Stimulated activated CD4-positive, alpha-beta T cell treated with anti-CD3 and anti-CD28 coated beads, Interleukin-15, amount 100 ng/mL, for 24 hours (primary cell): ENCODE data around the gene TIA1.
"Not testable (repeated sequence)": the region's sequence is repeated elsewhere in the genome, so short reads cannot be mapped to it uniquely, and the experiment has no call there.

Source experiments
- DNase-seq: peaks from one replicate; pipeline ENCODE4 v3.0.0-alpha.2; 2020

The TIA1 gene

GRCh38 chr2:70214953-70215549 is 33.4 kb downstream of the TIA1 start:
- no peak for DNase-seq

DNA sequence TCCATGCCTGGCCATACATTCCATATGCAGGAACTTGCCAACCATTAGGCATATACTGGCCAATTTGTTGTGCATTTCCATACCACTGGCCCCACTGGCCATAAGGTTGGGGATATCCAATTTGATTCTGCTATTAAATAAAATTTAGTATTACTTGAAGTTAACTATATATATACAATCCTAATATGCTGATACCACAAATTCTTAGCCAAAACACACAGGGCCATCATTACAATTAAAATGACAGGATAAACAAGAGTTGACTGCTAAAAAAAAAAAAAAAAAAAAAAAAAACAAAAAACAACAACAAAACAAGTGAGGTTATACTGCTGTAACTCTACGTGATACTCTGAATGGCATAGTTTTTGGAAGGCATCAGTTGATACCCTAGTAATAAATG is 34.1 kb downstream of the TIA1 start:
- no peak for DNase-seq

DNA sequence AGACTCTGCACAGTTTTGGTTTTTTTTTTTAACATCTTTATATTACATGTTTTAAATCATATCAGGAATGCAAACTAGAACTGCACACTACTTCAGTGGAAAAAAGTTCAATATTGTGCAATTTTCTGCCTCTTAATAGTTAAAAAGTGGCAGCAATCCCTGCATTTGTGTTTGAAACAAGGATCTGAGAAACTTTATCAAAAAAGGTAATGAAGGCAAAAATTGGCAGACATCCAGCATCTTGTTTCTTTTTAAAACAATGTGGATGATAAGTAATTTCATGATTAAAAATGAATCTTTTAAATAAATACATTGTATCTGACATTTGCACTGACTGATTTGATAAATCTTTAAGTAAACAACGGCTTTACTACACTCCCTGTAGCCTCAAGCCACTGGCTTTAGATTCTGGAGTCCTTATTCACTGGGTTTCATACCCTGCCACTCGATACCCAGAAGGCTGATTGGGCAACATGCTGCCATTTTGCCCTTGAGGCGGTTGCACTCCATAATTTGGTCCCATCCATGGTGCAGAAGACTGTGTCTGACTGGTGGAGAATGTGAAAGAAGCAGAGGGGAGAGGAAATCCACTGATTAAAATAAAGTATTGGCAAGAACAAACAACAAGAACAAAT is 36.0 kb downstream of the TIA1 start:
- DNase-seq, result no peak

DNA sequence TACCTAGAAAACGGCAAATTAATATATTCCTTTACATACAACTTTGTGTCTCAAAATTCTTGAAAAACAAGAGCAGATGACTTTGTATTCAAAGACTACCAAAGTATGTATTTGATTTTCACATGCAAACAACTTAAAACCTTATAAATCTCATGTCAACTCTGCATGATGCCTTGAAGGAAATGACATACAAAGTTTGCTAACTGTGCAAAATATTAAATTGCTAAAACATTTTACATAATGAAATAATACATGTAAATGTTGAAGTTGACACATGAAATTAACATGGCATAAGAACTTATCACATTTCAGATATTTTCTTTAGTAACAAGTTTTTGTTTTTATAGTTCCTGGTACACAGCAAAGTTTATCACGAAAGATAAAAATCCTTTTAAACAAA is 36.8 kb downstream of the TIA1 start:
- no peak for DNase-seq

GRCh38 chr2:70204452-70204851 is 44.0 kb downstream of the TIA1 start:
- DNase-seq, result no peak

- no peak for DNase-seq
Measured at GRCh38 chr2:70203086-70203485, 45.3 kb downstream of the TIA1 start.

GRCh38 chr2:70202236-70202806 is 46.1 kb downstream of the TIA1 start:
- no peak for DNase-seq

DNA sequence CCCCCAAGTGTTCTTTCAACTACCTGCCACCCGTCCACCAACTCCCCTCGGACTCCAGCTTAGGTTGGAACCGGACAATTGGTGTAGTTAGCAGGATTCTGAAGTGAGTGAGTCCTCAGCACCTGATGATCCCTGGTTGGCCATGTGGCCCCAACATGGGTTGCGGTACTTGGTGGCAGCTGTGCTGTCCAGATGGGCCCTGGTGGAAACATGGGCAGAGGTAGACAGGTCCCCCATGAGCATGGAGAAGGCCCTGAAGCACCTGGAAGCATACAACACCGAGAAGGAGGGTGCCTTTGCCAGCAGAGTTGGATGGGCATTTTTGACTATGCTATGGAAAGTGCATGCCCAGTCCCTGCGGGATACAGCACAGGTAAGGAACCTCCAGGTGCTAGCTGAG is 46.6 kb downstream of the TIA1 start:
- no peak for DNase-seq

- no peak for DNase-seq
Measured at GRCh38 chr2:70201225-70201768, 47.1 kb downstream of the TIA1 start.

GRCh38 chr2:70199320-70199864 is 49.0 kb downstream of the TIA1 start:
- DNase-seq, result no peak

DNA sequence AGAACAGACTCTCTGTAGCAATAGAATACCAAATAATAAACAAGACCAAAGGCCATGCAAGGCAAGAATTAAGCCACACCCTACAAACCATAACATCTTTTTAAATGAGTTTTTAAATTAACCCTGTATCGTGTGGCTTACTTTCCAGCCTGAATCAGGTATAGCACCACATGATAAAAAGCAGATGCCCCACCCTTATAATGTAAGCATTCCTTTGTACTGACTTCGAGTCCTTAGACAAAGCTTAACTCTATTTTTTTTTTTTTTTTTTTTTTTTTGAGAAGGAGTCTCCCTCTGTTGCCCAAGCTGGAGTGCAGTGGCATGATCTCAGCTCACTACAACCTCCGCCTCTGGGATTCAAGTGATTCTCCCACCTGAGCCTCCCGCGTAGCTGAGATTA is 55.9 kb downstream of the TIA1 start:
- no peak for DNase-seq

DNA sequence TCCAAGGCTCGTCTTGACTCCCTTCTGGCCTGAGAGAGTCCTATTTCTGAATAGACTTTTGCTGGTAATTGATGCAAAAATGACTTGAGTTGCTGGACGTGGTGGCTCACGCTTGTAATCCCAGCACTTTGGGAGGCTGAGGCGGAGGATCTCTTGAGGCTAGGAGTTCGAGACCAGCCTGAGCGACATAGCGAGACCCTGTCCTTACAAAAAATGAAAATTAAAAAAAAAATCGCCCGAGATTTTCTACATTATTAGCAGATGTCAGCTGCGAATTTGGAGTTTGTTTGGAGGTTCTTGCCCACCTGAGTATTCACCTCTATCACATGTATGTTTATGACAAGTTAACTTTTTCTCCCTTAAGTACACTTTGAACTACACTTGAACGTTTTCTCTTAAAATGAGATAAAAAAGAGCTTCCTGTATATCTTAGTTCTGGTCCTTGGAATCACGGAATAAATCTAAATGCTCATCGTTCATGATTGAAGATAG is 57.1 kb downstream of the TIA1 start:
- no peak for DNase-seq

- peak; percentile 98 for DNase-seq
Measured at GRCh38 chr2:70190418-70191243, 57.8 kb downstream of the TIA1 start, which contains the start of gene C2orf42. C2orf42 (minus strand) TSS chr2:70191019; CDS start chr2:70181985, 9,034 bp downstream.

- DNase-seq, result no peak
Measured at GRCh38 chr2:70188460-70188859, 60.0 kb downstream of the TIA1 start.

- not testable (repeated sequence) for DNase-seq
Measured at GRCh38 chr2:70187170-70187569, 61.3 kb downstream of the TIA1 start.

- DNase-seq, result no peak
Measured at GRCh38 chr2:70182689-70183088, 65.7 kb downstream of the TIA1 start.

- DNase-seq, result no peak
Measured at GRCh38 chr2:70181363-70181956, 67.0 kb downstream of the TIA1 start.

- no peak for DNase-seq
Measured at GRCh38 chr2:70173520-70173919, 74.9 kb downstream of the TIA1 start.

GRCh38 chr2:70169654-70170245 is 78.7 kb downstream of the TIA1 start:
- DNase-seq, result not testable (repeated sequence)

DNA sequence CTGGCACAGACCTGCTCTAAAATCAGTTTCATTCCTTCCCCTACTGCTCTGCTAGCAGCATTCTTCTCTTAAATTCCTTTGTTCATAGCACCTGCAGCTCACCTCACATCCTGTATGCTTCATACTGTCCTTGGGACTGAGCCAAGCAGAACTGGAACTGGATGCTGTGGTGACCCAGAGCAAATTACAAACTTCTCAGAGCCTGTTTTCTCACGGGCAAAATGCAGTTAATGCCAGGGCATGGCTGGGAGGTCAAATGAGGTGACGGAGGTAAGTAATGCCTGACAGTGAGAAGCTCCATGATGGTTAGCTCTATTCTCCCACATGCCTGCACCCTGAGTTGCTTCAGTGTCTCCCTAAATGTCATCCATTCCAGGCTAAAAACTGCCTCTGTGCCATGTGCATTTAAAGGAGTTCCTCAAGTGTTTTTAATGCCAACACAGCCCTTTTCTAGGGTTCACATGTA is 87.3 kb downstream of the TIA1 start:
- DNase-seq, result no peak

DNA sequence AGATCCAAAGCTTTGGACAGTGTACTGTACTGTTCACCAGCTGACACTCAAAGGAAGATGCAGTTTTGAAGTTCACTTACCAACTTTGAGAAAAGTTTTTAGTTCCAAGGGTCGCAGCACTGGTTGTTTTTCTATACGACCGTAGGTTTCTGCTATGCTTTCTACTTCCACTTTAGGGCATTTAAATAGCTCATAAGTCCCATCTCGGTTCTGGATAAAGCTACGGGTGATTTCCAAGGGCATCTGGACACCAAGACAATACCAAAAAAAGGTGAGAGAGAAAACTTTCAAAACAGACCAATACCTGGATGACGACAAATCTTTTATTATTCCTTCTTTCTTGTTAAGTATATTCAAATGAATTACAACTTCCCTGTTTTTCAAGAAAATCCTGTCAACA is 87.9 kb downstream of the TIA1 start:
- no peak for DNase-seq
